ENCODE data around the gene NXPH1.
A peak's percentile ranks its signal among the peaks of the same experiment; 100 is the strongest.

NXPH1 gene

DNA sequence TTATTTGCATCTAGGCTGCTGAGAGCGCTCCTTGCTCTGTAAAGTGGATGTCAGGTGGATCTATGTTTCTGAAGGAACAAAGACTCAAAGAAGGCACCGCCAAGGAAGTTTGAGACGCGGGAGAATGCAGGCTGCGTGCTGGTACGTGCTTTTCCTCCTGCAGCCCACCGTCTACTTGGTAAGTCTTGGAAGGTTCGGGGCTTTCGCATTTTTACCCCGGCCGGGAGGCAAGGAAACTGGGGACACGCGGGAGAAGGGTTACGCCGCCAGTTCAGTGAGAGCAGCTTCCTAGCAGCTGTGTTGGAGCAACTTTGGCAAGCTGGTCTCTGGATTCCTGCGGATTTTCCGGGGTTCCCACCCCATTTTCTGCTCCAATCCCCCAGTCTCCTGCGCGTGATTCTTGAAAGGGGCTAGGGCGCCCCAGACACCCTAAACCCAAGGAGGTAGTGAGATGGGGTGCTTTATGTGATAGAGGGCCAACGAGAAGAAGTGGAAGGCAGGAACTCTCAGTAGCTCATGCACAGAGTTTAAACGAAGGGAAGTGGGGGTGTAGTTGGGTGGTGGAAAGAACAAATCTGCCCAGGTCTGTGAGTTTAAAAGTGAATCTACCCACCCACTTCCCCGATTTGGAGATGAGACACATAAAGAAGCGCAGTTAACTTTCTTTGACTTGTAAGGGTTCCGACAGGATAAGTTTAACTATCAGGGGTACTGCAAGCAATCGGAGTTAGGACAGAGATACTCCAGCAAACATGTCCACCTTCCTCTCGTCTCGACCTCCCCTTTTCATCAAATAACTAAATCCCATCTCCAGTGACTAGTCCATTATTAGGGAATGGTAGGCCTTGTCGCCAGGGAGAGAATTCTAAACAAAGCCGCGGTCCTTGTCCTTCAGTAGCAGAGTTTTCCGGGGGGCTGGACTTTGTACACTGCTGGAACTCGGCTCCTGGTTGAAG lies 2.5 kb downstream of the NXPH1 start:
- DNase-seq (ENCODE audit: insufficient read length, low spot score) (no peak), FAIRE-seq (no peak)

DNA sequence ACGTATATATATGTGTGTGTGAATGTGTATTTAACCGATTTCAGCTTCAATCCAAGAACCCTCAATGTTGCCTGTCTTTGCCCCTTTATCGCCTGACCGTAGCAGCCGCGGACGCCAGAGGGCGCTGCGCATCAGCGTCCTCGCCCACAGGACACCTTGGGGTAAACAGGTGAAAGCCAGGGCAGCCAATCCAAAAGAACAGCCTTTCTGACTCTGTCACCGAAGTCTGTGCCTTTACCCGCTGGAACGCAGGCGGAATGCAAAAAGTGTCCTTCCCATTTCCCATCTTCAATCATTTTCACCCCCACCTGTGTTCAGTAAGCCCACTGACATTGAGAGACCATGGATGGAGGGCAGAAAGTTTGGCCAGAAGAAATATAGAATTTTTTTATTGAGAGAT lies 3.6 kb downstream of the NXPH1 start:
- peak; percentile 14 for FAIRE-seq
- peak; percentile 62 for DNase-seq (ENCODE audit: insufficient read length, low spot score)

DNA sequence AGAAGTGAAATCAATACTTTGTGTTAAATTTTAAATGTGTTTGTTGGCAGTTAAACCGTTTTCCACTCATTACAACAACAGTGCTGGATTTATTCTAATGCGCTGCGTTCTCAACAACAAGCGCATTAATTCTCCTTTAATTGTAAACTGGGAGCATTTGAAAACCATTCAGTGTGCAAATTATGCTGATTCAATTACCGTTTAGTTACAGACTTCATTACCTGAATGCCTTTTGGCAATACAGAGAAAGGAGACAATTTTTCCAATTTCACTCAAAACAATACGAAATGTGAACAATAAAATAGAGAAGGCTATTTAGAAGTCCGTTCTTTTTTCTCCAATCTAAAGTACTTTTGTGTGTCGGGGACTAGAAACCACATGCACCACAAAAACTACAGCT lies 4.2 kb downstream of the NXPH1 start:
- DNase-seq (ENCODE audit: insufficient read length, low spot score) (no peak), FAIRE-seq (no peak)

DNA sequence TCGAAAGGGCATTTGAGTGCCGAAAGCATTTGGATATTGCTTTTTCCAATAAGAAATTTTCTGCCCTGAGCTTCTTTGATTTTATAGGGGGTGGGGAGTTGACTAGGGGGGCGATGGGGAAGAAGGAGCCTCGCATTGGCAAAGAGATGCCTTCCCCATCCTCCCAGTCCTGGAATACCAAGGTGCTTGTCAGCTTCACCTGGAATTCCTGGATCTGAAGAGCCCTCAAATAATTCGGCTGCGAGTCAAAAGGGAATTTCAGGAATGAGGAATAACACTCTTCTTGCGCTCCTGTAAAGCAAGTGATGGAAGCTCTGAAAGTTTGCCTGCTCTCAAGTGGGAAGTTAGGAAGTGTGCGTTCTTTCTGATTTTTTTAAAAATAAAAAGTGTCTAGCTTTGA lies 7.3 kb downstream of the NXPH1 start:
- FAIRE-seq, result no peak
- DNase-seq (ENCODE audit: insufficient read length, low spot score), result no peak

DNA sequence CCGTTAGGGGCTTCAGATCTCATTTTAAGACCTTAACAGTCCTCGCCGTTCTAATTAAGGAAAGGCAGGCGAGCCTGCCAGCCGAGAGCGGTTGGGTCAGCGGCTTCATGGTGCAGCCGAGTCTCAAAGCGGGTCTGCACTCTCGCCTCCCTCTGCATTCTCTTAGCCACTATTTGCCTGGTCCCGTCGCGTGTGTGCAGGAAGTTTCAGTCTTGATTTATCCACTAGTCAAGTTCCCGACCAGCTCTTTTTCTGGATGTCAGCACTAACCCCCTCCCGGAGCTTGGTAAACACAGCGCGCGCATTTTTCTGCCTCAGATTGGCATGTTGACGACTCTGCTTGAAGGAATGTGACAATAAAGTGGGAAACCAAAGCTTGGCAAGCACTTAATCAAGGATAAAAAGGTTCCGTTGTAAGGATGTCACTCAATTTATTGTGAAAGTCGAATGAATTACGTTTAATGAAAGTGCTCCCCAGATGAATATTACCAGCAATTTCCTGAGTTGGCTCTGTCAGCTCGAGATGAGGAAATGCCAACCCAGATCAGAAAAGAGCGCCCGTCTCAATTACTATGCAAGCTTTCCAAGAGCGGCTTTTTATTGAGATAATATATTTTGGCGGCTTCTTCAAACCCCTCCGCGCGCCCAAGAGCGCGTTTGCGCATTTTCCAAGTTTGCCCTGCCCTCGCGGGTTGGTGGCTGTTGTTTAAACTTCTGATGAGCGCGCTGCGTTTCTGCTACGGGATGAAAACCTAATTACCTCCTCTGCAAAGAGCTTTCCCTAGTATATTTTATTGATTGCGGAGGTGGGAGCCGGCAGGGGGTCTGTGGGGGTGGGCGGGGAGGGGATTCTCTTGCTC lies 7.9 kb downstream of the NXPH1 start:
- DNase-seq (ENCODE audit: insufficient read length, low spot score) (no peak), FAIRE-seq (no peak)

DNA sequence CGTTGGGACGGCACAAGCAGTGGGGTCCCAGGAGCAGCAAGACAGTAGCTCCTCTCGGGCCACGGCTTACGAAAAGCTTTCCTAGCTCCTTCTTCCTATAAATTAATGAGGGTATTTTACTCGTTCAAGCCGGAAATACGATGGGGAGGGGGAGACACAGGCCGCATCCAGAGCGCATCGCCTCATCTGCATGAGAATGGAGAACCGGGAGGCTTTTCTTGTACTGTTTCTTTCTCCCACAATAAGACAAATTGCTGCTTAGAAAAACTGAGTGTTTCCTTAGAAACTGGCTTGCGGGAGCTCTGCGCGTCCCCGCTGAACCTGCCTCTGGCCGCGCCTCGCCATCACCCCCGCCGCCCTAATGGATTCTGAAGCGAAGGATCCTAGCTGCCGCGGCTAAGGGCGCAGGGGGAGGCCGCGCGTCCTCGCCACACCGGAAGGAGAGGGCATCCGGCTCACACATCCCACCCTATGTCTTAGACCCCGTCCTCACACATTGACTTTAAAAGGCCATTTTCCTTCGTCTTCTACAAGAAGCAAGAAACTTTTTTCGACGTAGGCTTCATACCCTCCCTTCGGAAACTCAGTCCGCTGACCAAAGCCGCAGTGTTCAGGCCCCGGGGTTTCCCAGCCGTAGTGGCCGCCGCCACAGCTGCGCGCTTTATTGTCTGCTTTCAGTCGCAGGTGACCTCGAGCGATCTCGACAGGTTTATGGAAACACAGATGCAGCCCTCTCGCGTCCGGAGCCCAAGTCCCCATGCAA lies 8.8 kb downstream of the NXPH1 start:
- FAIRE-seq (no peak), DNase-seq (ENCODE audit: insufficient read length, low spot score) (no peak)

DNA sequence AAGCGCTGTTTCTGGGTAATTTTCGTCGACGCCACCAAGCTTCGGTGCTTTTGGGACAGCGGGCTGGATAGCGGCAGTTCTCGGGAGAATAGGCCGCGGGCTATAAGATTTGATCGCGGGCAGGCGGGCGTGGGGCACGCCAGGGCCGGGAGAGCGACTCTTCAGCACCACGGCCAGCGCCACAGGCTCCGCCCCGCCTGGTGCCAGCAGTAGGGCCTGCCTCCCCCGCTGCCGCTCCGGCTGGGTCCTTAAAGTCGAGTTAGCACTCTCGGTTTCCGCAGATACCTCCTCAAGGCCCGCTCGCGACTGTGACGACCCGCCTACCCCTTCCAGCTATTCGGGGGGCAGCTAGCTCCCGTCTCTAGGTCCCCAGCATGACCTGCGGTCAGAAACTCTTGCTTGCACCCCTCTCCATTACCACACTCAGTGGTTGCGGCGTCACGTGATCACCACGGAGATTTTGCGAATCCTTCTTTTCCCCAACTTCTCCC lies 9.4 kb downstream of the NXPH1 start:
- DNase-seq (ENCODE audit: insufficient read length, low spot score) (no peak), FAIRE-seq (no peak)

DNA sequence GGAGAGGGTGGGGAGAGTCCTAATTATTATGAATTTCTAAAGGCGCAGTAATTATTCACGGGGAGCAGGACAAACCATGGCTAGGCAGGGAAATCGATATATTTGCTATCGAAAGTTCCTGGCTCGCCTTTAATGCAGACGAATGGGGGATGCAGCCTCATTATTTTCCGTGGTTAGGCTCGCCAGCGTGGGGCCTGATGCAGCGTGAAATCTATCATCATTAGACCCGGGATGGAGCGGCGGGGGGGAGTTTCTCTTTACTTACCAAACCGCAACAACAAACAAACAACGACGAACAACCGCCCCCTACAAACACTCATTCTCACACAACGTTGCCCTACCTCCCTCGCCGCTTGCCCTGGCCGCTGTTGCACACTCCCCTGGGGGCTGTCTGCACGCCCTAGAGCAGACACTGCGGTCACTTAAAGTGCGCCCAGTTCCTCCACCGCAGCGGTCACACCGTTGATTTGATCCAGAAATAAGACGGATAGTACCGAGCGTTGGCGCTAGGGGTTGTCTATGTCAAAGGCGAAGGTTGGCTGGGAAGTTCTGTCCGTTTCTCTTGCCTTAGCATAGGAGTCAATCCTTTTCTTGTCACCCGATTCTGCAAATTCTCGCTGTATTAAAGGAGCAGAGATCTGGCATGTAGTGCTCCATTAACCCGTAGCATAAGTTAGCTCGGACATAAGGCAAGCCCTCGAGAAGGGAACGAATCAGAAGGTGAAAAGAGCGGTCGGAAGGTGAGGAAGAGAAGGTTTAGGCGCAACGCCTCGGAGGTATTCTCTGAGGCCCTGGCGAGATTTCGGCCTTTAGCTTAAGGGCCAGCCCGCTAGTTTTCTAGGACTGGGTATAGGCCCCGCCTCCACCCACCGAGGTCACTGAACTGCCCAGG lies 10.4 kb downstream of the NXPH1 start:
- no peak for FAIRE-seq
- no peak for DNase-seq (ENCODE audit: insufficient read length, low spot score)

DNA sequence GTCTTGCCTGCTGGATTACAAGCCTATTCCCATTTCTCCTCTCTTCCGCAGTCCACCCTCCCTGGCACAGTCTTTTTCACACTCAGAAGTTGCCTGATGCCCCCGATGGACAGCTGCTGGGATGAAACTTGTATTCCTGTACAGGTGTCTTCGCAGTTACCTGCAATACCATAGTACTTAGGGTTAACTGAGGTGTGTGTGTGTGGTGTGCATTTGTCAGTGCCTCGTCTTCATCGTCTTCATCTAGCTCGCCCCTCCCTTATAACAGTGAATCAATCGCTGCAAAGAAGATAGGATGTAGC lies 11.0 kb downstream of the NXPH1 start:
- FAIRE-seq, result no peak
- DNase-seq (ENCODE audit: insufficient read length, low spot score), result no peak

DNA sequence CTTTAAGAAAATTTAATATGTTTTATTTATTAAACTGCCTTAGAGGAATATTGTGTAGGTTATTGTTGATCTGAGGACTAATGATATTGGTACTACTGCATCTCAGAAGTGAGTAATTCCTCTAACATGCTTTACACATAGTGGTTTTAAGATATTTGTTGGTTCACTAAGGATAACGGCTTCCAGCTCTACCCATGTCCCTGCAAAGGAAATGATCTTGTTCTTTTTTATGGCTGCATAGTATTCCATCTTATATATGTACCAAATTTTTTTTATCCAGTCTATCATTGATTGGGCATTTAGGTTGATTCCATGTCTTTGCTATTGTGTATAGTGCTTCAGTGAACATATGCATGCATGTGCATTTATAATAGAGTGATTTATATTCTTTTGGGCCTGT lies 20.1 kb downstream of the NXPH1 start:
- FAIRE-seq, result no peak
- DNase-seq (ENCODE audit: insufficient read length, low spot score), result no peak

DNA sequence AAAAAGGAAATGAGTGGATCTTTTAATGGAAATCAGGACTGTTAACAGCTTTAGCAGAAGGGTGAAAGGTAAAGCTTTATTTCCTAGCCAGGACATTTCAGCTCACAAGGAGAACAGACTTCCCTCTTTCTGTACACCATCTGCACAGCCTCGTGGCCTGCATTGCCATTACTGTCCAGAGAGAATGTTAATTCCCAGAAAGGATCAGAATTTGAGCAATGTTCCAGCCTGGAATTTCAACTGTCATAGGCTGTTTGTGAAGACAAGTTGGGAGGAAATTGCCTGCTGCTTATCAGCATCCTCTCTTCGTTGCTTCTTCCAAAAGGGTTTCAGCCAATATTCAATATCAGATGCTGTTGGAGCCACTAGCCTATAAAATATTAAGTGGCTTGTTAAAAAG lies 22.0 kb downstream of the NXPH1 start:
- FAIRE-seq, result no peak
- no peak for DNase-seq (ENCODE audit: insufficient read length, low spot score)

DNA sequence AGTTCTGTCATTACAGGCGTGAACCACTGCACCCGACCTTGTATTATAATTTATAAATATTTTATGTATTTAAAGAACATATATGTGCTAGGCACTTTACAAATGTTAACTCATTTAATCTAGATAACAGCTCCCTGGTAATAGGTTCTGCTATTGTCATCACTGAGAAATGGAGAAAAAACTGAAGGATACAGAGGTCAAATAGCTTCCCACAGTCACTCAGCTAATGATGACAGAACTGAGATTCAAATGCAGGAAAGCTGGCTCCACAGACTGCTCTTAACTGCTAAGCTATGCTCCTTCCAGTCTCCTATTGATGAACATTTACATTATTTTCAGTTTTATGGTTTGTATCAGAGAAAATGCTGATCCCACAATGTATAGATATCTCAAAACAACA lies 28.9 kb downstream of the NXPH1 start:
- FAIRE-seq, result no peak

DNA sequence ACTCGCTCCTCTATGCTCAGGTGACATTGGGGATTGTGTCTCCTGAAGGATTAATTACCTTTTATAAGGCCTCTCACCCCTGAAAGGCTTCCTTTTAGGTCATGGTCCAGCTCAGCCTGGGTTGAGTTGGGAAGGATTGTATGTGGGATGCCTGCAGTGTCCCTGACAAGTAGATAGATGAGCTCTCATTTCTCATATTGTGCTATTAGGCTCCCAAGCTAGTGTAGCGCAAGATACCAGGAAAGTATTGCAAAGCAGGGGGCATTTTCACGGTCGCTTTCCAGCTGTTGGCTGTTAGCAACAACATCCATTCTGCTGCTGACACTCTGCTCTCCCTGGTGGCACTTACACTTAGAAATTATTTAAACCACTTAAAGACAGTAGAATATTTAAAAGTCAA lies 31.9 kb downstream of the NXPH1 start:
- DNase-seq (ENCODE audit: insufficient read length, low spot score) (no peak), FAIRE-seq (no peak)

More for the DNA sequence above, 28.9 kb downstream of the NXPH1 start:
- no peak for DNase-seq (ENCODE audit: insufficient read length, low spot score)

DNA sequence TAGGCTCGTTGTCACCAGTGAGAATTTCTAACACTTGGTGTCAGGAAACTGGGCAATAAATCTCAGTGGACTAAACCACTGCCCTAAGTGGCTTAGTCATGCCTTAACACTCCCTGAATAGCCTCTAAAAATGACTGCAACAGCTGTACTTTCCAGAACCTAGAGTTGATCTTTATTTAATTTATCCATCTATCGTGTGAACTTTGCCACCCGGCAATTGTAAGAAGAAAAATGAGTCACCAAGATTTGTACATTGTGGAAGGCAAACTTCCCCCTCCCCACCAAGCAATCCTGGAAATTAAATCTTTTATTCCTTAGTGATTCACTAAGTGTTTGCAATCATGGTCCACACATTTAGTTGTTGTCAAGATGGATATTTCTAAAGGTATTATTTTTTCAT lies 47.1 kb downstream of the NXPH1 start:
- no peak for DNase-seq (ENCODE audit: insufficient read length, low spot score)

DNA sequence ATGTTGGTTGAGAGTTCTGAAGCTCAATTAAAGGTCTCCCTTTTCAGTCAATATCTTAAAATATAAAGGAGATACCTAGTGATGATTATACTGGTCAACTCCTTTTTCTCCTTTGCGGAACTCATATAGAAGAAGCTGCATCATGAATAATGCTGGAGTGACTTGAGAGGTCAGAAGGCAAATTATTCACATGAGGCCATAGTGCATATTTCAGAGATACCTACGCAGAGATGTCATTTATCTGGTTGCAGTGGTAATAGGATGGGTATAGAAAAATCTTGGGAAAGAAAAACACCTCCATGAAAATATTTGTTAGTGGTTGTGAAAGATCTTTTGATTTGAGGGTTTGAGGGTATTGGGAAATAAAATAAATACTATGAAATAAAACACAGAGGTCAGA lies 47.7 kb downstream of the NXPH1 start:
- no peak for FAIRE-seq
- DNase-seq (ENCODE audit: insufficient read length, low spot score), result no peak

More for the DNA sequence above, 47.1 kb downstream of the NXPH1 start:
- no peak for FAIRE-seq

DNA sequence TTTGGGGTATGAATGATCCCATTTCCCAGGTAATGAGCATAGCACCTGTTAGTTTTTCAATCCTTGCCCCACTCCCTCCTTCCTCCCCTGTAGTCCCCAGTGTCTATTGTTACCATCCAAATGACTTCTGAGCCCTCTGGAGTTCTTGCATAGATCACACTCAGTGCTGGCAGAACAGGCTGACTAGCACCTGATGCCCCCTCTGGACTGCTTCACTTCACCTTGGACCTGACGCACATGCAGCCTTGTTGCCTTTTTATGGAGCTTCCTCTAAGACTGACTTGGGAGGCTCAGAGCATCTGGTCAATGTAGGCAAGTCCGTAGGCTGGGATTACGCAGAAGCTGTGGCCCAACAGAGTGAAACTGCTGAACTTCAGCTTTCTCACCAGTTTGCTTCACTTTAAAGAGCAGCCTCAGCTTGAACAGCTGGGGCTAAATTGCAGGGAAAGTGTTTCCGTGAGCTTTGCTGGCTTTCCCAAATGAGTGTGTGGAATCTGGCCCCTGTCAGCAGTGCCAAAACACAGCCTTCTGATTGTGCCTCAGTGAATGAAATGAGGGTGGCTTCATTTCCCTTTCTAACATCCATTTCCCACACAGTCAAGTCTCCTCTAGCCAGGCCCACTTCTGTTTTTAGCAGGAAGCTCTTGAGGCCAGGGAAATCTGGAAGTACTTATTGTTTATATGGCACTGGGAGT lies 48.5 kb downstream of the NXPH1 start:
- FAIRE-seq, result no peak
- DNase-seq (ENCODE audit: insufficient read length, low spot score), result no peak

DNA sequence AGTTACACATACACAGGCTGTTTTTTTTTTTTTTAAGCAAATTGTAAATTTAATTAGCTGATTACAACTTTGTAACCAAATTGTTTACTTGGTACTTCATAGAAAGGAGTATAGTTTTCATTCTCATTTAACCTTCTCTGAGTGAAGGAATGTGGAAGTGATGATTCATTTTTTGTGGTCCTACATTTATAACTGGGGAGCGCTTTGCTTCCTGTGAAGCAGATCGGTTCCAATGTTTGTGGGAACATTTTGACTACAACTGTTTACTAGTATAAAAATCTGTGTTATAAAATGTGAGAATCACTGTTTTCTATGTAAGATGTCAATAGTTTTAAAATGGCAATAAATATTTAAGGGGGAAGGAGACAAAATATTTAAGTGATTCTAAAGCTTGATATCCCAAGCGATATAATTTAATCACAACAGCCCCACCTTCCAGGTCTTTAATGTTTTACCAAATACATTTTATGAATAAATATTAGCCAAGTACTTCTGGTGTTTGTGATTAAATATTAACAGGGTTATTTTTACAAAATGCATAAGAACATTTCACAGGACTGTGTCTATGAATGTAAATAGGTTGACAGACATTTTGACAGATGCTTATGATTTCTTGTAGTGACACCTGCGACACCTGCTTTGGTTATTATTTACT lies 57.1 kb downstream of the NXPH1 start:
- FAIRE-seq, result no peak
- DNase-seq (ENCODE audit: insufficient read length, low spot score), result no peak

DNA sequence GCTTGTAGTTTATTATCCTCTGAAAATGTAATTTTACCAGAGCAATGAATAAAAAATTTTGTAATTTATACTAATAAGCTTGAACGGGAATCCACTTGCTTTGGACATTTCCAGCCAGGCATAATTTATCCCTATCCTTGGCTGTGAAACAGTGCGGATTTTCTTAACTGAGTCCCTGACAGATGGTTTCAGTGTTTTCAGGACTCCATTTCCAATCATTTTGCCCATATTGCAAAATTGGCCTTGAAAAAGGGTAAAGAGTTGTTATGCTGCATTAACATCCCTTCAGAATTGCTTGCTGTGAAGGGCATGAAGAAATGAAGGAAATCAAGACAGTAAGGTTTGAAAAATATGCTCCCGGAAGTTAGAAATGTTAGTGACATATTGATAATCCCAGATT lies 57.7 kb downstream of the NXPH1 start:
- no peak for FAIRE-seq

More for the DNA sequence above, 57.7 kb downstream of the NXPH1 start:
- no peak for DNase-seq (ENCODE audit: insufficient read length, low spot score)

All from GM19239 (cell line).